CD4-positive, CD25-positive, alpha-beta regulatory T cell (primary cell): Measurements from ENCODE around the gene ASPSCR1. TPM values are rescaled to one million over a fixed set of nuclear protein-coding genes. Genes with fewer than 3 reads are reported as not detected.

Source experiments
- ATAC-seq, 2 donors: fragments of 150-1000 bp; cut with Tn5 transposase; one replicate each; pipeline ENCODE4 v1.10.0; 2021; ENCODE audit warnings: low read depth in 2 of 2, moderate number of reproducible peaks in 2 of 2, moderate library complexity in 1 of 2
- DNase-seq, 3 donors: peaks; one replicate each; pipeline versions ENCODE4 v3.0.0 to v3.0.0-alpha.2; 2012 to 2022; ENCODE audit warnings: mixed read lengths in 1 of 3
- H3K27ac ChIP-seq: one replicate; pipeline ENCODE4 v1.7.0; 2013; ENCODE audit warnings: mild to moderate bottlenecking, low read length; ENCODE audit not compliant: insufficient read depth, poor library complexity, severe bottlenecking
- H3K27me3 ChIP-seq: one replicate; pipeline ENCODE4 v1.7.0; 2013; ENCODE audit warnings: low read length; ENCODE audit not compliant: control insufficient read depth, insufficient read depth
- H3K36me3 ChIP-seq: one replicate; pipeline ENCODE4 v1.7.0; 2013; ENCODE audit warnings: mild to moderate bottlenecking, low read length, moderate library complexity; ENCODE audit not compliant: control insufficient read depth, insufficient read depth
- H3K4me1 ChIP-seq: 2 replicates; pipeline ENCODE4 v1.7.0; 2013; ENCODE audit warnings: mild to moderate bottlenecking, low read length; ENCODE audit not compliant: insufficient read depth, control insufficient read depth, poor library complexity, severe bottlenecking
- H3K4me3 ChIP-seq: one replicate; pipeline ENCODE4 v1.7.0; 2013; ENCODE audit warnings: low read depth, mild to moderate bottlenecking, low read length, moderate library complexity
- H3K9me3 ChIP-seq, 2 experiments: 1 replicate in 1 of 2; 2 replicates in 1 of 2; pipeline ENCODE4 v1.7.0; 2013; ENCODE audit warnings: low read length in 2 of 2, mild to moderate bottlenecking in 1 of 2, moderate library complexity in 1 of 2; ENCODE audit not compliant: control insufficient read depth in 2 of 2
- H3K27ac Mint-ChIP-seq, 3 donors: one replicate each; pipeline ENCODE4 v1.8.0; 2020 to 2022; ENCODE audit warnings: mild to moderate bottlenecking in 3 of 3, mixed read lengths in 3 of 3, moderate library complexity in 2 of 3
- H3K27me3 Mint-ChIP-seq: one replicate; pipeline ENCODE4 v1.8.0; 2022; ENCODE audit warnings: mild to moderate bottlenecking, mixed read lengths
- H3K36me3 Mint-ChIP-seq: one replicate; pipeline ENCODE4 v1.8.0; 2020; ENCODE audit warnings: mixed read lengths
- H3K4me1 Mint-ChIP-seq, 4 donors: one replicate each; pipeline ENCODE4 v1.8.0; 2020 to 2022; ENCODE audit warnings: mixed read lengths in 4 of 4, mild to moderate bottlenecking in 1 of 4
- H3K4me3 Mint-ChIP-seq, 4 donors: one replicate each; pipeline ENCODE4 v1.8.0; 2020 to 2022; ENCODE audit warnings: mild to moderate bottlenecking in 4 of 4, mixed read lengths in 4 of 4, moderate library complexity in 3 of 4
- H3K9me3 Mint-ChIP-seq, 7 donors: one replicate each; pipeline ENCODE4 v1.8.0; 2020 to 2022; ENCODE audit warnings: mixed read lengths in 7 of 7, mild to moderate bottlenecking in 3 of 7, moderate library complexity in 2 of 7
- polyA plus RNA-seq, 4 donors: library from polyadenylated mRNA; unstranded; fragments of 300-500 nt; fragmentation: Illumina TruSeq; gene quantifications; one replicate each; pipeline ENCODE4 v1.2.3, GENCODE V29; 2021
- total RNA-seq: library from RNA; stranded (reverse); gene quantifications from one replicate; pipeline ENCODE4 v1.2.3, GENCODE V29; 2022

The ASPSCR1 gene
- total and polyA plus RNA-seq, 5 donors from 2014 or later, result 25.2 to 41.4 (median 29.1) TPM

GRCh38 chr17:81987161-81987770 is 9.8 kb downstream of the ASPSCR1 start:
- ATAC-seq, result no peak
- Histone ChIP-seq H3K36me3 (peaks cover 9% of the 10 kb centered on the region), H3K4me3 (no peak overlapping the region), H3K27ac (no peak overlapping the region), H3K27me3 (no peaks in the 10 kb centered on the region), H3K4me1 (no peaks in the 10 kb centered on the region), H3K9me3 (no peaks in the 10 kb centered on the region)
- H3K9me3 Mint-ChIP-seq, result no peaks in the 10 kb centered on the region
- peaks cover 4 to 21% (median 9%) of the 10 kb centered on the region in 4 donors for H3K4me1 Mint-ChIP-seq
- no peak overlapping the region for H3K27ac Mint-ChIP-seq
- H3K27me3 Mint-ChIP-seq, result no peaks in the 10 kb centered on the region
- no peak overlapping the region for H3K4me3 Mint-ChIP-seq
- DNase-seq, result no peak
- H3K36me3 Mint-ChIP-seq, result peaks cover 10% of the 10 kb centered on the region

DNA sequence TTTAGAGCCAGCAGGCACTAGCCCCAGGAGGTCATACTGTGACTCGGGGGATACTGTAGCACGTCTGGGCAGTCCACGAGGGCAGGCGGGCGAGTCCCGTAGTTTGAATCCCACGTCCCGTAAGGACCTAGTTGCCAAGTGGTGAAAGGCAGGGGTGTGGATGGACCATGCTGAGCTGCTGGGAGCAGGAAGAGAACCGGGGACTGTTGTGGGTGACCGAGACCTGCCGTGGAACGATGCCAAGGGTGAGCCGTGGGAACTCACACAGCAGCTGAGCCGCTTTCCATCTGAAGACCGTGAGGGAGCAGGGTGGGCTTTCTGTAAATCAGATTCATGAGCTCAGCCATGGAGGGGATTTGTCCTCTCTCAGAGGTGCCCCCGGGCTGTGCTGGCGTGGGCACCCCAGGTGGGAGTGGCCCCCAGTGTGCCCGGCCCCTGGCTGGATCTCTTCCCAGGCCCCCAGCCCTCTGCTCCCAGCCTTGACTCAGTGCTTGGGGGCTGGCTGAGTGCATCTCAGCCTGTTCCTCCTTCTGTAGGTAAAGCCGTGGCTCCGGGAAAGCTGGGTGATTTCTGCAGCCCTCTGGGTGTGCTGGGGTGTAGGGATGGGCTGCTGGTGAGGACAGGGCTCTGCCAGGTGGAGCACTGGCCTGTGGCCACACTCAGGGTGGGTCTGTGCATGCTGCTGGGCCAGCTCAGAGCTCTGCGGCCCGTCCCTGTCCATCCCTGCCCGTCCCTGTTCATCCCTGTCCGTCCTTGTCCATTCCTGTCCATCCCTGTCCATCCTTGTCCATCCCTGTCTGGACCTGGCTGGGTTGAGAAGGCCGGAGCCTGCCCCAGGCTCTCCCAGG is 13.6 kb downstream of the ASPSCR1 start:
- no peaks in the 10 kb centered on the region for H3K27me3 ChIP-seq

DNA sequence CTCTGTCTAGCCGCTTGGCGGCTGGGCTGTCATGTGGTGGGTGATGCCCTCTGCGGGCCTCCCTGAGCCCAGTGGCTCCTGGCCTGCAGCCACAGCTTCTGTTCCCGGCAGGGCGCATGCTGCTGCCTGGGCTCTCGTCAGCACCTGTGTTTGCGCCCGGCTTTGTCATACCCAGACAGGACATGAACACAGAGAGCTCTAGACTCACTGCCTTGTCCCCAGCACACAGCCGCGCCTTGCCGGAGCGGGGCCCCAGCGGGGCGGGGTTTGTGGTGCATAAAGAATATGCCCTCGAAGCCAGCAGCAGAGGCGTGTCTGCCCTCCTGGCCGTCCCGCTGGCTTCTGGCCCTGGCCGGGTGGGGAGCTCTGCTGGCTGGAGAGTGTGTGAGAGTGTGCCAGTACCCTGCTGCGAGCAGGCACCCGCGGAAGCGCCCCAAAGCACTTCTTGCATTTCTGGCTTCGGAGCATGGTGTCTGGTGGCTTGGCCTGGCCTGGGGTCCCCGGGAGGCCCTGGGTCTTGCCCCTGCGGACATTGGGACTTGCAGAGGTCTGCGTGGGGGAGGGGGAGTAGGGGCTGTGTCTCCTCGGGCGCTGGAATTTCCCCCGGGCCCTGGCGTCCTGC is 14.4 kb downstream of the ASPSCR1 start:
- Mint-ChIP-seq H3K27ac (no peak overlapping the region), H3K27me3 (no peaks in the 10 kb centered on the region), H3K9me3 (peaks cover 0 to 1% (median 0%) of the 10 kb centered on the region in 7 donors), H3K4me3 (no peak overlapping the region), H3K4me1 (peaks cover 0 to 9% (median 2%) of the 10 kb centered on the region in 4 donors), H3K36me3 (no peaks in the 10 kb centered on the region)
- no peak for ATAC-seq
- no peak overlapping the region for H3K4me3 ChIP-seq
- no peak overlapping the region for H3K27ac ChIP-seq
- no peaks in the 10 kb centered on the region for H3K4me1 ChIP-seq
- no peaks in the 10 kb centered on the region for H3K27me3 ChIP-seq
- H3K9me3 ChIP-seq, result no peaks in the 10 kb centered on the region
- no peak for DNase-seq
- H3K36me3 ChIP-seq, result no peaks in the 10 kb centered on the region

More for the DNA sequence above, 13.6 kb downstream of the ASPSCR1 start:
- no peak overlapping the region for H3K27ac Mint-ChIP-seq
- H3K36me3 Mint-ChIP-seq, result no peaks in the 10 kb centered on the region
- no peaks in the 10 kb centered on the region for H3K9me3 ChIP-seq
- ATAC-seq (peak in 1 of 2 donors; percentile 9), DNase-seq (no peak)
- H3K27ac ChIP-seq, result no peak overlapping the region
- no peaks in the 10 kb centered on the region for H3K36me3 ChIP-seq
- peaks cover 0 to 9% (median 2%) of the 10 kb centered on the region in 4 donors for H3K4me1 Mint-ChIP-seq
- H3K4me1 ChIP-seq, result no peaks in the 10 kb centered on the region
- H3K4me3 Mint-ChIP-seq, result no peak overlapping the region
- H3K4me3 ChIP-seq, result no peak overlapping the region
- H3K27me3 Mint-ChIP-seq, result no peaks in the 10 kb centered on the region
- H3K9me3 Mint-ChIP-seq, result peaks cover 0 to 1% (median 0%) of the 10 kb centered on the region in 7 donors

GRCh38 chr17:81992306-81993102 is 15.1 kb downstream of the ASPSCR1 start:
- DNase-seq (no peak), ATAC-seq (no peak)
- peaks cover 0 to 6% (median 2%) of the 10 kb centered on the region in 4 donors for H3K4me1 Mint-ChIP-seq
- H3K4me3 Mint-ChIP-seq, result peak overlapping the region in 1 of 4 donors; percentile 10
- no peaks in the 10 kb centered on the region for H3K36me3 Mint-ChIP-seq
- Histone ChIP-seq H3K4me1 (no peaks in the 10 kb centered on the region), H3K9me3 (no peaks in the 10 kb centered on the region), H3K4me3 (no peak overlapping the region), H3K27ac (no peak overlapping the region), H3K36me3 (no peaks in the 10 kb centered on the region), H3K27me3 (no peaks in the 10 kb centered on the region)
- H3K27me3 Mint-ChIP-seq, result no peaks in the 10 kb centered on the region
- H3K27ac Mint-ChIP-seq, result no peak overlapping the region
- peaks cover 0 to 1% (median 0%) of the 10 kb centered on the region in 7 donors for H3K9me3 Mint-ChIP-seq

GRCh38 chr17:81993729-81994592 is 16.5 kb downstream of the ASPSCR1 start:
- Mint-ChIP-seq H3K27ac (peak overlapping the region in 1 of 3 donors; percentile 14), H3K36me3 (no peaks in the 10 kb centered on the region), H3K4me3 (no peak overlapping the region), H3K4me1 (peaks cover 0 to 6% (median 2%) of the 10 kb centered on the region in 4 donors), H3K27me3 (no peaks in the 10 kb centered on the region), H3K9me3 (peaks cover 0 to 1% (median 0%) of the 10 kb centered on the region in 7 donors)
- Histone ChIP-seq H3K36me3 (no peaks in the 10 kb centered on the region), H3K9me3 (no peaks in the 10 kb centered on the region), H3K4me3 (no peak overlapping the region), H3K27me3 (no peaks in the 10 kb centered on the region), H3K27ac (no peak overlapping the region), H3K4me1 (no peaks in the 10 kb centered on the region)
- DNase-seq, result no peak
- ATAC-seq, result no peak

DNA sequence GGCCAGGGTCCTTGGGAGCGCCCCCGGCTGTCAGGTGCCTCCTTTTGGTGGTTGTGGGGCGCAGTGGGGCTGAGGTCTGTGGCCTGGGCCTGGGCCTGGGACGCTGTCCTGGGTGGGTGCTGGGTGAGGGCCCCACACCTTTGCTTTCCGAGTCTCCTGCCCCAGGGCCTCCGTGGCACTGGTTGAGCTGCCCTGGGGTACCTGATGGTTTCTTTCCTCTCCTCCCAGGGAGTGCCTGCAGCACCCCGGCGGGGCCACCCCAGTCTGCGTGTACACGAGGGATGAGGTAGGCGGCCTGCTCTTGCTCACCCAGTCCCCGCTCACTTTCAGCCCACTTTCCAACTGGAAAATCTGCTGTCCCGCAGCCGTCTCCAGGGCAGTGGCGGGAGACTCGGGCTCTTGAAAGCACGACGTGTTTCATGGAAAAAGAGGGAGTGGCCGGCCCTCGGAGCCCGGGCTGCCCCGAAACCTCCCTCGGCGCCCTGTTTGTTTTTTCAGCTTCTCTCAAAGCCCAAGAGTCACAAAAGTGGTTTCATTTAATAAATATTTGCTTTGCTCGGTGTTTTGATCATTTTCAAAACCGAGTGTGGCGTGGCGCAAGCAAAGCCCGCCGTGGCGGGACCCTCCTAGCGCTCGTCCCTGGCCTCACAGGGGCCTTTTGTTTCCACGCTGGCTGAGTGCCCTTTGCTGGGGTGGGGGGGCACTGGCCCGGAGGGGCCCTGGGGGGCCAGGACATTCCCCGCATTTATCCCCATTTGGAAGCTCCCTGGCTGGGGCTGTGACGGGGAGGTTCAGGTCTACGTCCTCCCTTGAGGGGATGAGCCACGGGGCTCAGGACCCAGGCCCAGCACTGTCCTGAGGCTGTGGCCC is 17.4 kb downstream of the ASPSCR1 start:
- DNase-seq, result no peak
- H3K4me3 ChIP-seq, result no peak overlapping the region
- H3K27me3 Mint-ChIP-seq, result no peaks in the 10 kb centered on the region
- H3K27ac Mint-ChIP-seq, result no peak overlapping the region
- H3K27ac ChIP-seq, result no peak overlapping the region
- peaks cover 0 to 6% (median 2%) of the 10 kb centered on the region in 4 donors for H3K4me1 Mint-ChIP-seq
- ATAC-seq, result no peak
- H3K9me3 Mint-ChIP-seq, result peaks cover 0 to 1% (median 0%) of the 10 kb centered on the region in 7 donors
- H3K9me3 ChIP-seq, result no peaks in the 10 kb centered on the region
- no peaks in the 10 kb centered on the region for H3K36me3 ChIP-seq
- H3K27me3 ChIP-seq, result no peaks in the 10 kb centered on the region
- H3K4me1 ChIP-seq, result no peaks in the 10 kb centered on the region
- H3K36me3 Mint-ChIP-seq, result no peaks in the 10 kb centered on the region
- no peak overlapping the region for H3K4me3 Mint-ChIP-seq
